ENCODE results near the gene ANKRD61. TPM values are rescaled to one million over a fixed set of nuclear protein-coding genes. Genes with fewer than 3 reads are reported as not detected.

Gene ANKRD61
- total RNA-seq, 3 donors from 2014 or later: 0.33 TPM; not detected in 2

- intact Hi-C loops (cut with DNase I; ENCODE audit: low total_unique reads): no loop called here
- H3K4me1 ChIP-seq: no peaks in the 10 kb centered on the region
- TF ChIP-seq POLR2A (IDR thresholded peaks at IDR 0.05) (no peak), POLR2AphosphoS5 (IDR thresholded peaks at IDR 0.05) (no peak)
- TF ChIP-seq, protein P1, sequence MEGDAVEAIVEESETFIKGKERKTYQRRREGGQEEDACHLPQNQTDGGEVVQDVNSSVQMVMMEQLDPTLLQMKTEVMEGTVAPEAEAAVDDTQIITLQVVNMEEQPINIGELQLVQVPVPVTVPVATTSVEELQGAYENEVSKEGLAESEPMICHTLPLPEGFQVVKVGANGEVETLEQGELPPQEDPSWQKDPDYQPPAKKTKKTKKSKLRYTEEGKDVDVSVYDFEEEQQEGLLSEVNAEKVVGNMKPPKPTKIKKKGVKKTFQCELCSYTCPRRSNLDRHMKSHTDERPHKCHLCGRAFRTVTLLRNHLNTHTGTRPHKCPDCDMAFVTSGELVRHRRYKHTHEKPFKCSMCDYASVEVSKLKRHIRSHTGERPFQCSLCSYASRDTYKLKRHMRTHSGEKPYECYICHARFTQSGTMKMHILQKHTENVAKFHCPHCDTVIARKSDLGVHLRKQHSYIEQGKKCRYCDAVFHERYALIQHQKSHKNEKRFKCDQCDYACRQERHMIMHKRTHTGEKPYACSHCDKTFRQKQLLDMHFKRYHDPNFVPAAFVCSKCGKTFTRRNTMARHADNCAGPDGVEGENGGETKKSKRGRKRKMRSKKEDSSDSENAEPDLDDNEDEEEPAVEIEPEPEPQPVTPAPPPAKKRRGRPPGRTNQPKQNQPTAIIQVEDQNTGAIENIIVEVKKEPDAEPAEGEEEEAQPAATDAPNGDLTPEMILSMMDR (IDR thresholded peaks at IDR 0.05): no peak
- H3K27ac ChIP-seq: peak overlapping the region in 1 of 2 donors; percentile 23
- H3K9me3 ChIP-seq: no peaks in the 10 kb centered on the region
- H3K27me3 ChIP-seq: no peaks in the 10 kb centered on the region
- no peak for DNase-seq (ENCODE audit: low spot score in 2 of 2)
- H3K4me3 ChIP-seq: no peak overlapping the region
- H3K36me3 ChIP-seq: no peaks in the 10 kb centered on the region
Measured at GRCh38 chr7:6016653-6016966, 14.6 kb upstream of the ANKRD61 start.

DNA sequence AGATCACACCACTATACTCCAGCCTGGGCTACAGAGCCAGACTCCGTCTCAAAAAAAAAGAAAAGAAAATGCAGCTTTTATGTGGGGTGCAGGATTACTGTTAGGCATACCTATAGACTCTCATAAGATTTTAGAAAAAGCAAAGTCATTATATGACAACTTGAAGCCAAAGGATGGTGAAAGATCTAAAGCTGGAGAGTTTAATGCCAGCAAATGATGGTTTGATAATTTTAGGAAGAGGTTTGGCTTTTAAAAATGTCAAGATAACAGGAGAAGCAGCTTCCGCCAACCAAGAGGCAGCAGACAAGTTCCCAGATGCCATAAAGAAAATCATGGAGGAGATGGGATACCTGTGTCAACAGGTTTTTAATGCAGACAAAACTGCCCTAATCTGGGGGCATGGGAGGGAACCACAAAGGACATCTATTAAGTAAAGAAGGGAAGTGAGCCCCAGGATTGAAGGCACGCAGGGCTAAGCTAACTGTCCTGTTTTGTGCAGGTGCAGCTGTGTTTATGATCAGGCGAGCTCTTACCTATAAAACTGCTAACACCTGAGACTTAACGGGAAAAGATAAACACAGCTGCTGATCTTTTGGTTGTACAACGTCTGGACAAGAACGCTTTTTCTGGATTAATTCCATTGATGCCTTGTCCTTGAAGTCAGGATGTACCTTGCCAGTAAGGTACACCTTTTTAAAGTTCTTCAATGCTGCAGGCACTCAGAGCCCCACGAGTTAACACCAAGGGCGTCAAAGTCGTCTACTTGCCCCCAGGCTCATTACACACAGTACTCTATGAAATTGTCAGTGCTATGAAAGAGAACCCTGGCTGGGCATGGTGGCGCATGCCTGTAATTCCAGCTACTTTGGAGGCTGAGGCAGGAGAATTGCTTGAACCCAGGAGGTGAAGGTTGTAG lies 10.5 kb upstream of the ANKRD61 start:
- TF ChIP-seq POLR2A (IDR thresholded peaks at IDR 0.05) (no peak), POLR2AphosphoS5 (IDR thresholded peaks at IDR 0.05) (no peak)
- TF ChIP-seq, protein P1 (IDR thresholded peaks at IDR 0.05): no peak
- peaks cover 9% of the 10 kb centered on the region for H3K36me3 ChIP-seq
- no peak overlapping the region for H3K27ac ChIP-seq
- no peak for DNase-seq (ENCODE audit: low spot score in 2 of 2)
- H3K4me1 ChIP-seq: no peaks in the 10 kb centered on the region
- no peaks in the 10 kb centered on the region for H3K27me3 ChIP-seq
- intact Hi-C loops (cut with DNase I; ENCODE audit: low total_unique reads): no loop called here
- H3K4me3 ChIP-seq: no peak overlapping the region
- no peaks in the 10 kb centered on the region for H3K9me3 ChIP-seq

DNA sequence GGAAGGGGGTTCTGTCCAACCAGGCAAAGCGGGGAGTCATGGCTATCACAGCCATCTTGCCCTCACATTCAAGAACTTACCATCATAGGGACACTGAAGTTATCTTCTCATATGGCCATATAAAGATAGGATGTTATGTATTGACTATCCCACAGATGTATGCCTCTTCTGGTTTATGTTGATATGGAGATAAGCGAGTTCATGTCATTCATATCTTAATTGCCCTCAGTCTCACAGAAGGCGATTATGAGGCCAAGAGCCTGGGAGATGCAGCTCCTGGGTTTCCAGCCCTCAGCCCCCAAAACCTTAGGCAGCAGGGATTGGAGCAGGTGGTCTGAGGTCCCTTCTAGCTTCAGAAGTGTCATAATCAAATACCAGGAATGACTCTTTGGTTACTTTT lies 8.5 kb upstream of the ANKRD61 start:
- Histone ChIP-seq H3K27me3 (no peaks in the 10 kb centered on the region), H3K27ac (no peak overlapping the region), H3K9me3 (no peaks in the 10 kb centered on the region), H3K36me3 (peaks cover 11% of the 10 kb centered on the region), H3K4me1 (no peaks in the 10 kb centered on the region), H3K4me3 (no peak overlapping the region)
- intact Hi-C loops (cut with DNase I; ENCODE audit: low total_unique reads): no loop called here
- TF ChIP-seq POLR2A (IDR thresholded peaks at IDR 0.05) (no peak), POLR2AphosphoS5 (IDR thresholded peaks at IDR 0.05) (no peak)
- TF ChIP-seq, protein P1 (IDR thresholded peaks at IDR 0.05): no peak
- DNase-seq (ENCODE audit: low spot score in 2 of 2): no peak

DNA sequence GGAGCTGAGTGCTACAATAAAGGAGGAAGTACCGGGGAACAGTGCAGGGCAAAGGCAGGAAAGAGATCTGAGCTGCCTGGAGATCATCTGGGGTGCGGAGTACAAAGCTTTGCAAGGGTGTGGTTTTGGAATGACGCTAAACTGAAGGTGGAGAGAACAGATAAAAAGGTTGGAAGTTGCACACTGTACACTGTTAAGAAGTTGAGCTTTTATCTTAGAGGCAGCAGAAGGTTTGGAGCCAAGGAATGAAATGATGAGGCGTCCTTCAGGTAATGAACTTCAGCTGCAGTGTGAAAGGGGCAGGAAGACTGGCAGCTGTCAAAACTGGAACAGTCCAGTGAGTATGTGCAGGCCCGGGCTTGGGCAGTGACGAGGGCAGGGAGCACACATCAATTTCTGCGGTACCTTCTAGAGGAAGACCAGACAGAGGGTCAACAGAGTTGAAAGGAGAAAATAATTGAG lies 7.2 kb upstream of the ANKRD61 start:
- Histone ChIP-seq H3K4me3 (no peak overlapping the region), H3K36me3 (peaks cover 11% of the 10 kb centered on the region), H3K9me3 (no peaks in the 10 kb centered on the region), H3K27ac (no peak overlapping the region), H3K27me3 (no peaks in the 10 kb centered on the region), H3K4me1 (no peaks in the 10 kb centered on the region)
- intact Hi-C loops (cut with DNase I; ENCODE audit: low total_unique reads): no loop called here
- TF ChIP-seq, protein P1 (IDR thresholded peaks at IDR 0.05): no peak
- no peak for TF ChIP-seq POLR2A (IDR thresholded peaks at IDR 0.05)
- TF ChIP-seq POLR2AphosphoS5 (IDR thresholded peaks at IDR 0.05): no peak
- DNase-seq (ENCODE audit: low spot score in 2 of 2): no peak
